T-helper 17 cell (primary cell): ENCODE results near the gene MORF4L2. TPM values are rescaled to one million over a fixed set of nuclear protein-coding genes. Genes with fewer than 3 reads are reported as not detected.
"Not testable (repeated sequence)": the region's sequence is repeated elsewhere in the genome, so short reads cannot be mapped to it uniquely, and the experiment has no call there.

ENCODE experiments used
- ATAC-seq: fragments of 150-1000 bp; cut with Tn5 transposase; 2 replicates; pipeline ENCODE4 v1.10.0; 2021; ENCODE audit warnings: mild to moderate bottlenecking, moderate library complexity
- DNase-seq, 3 donors: peaks; one replicate each; pipeline versions ENCODE4 v3.0.0 to v3.0.0-alpha.2; 2020 to 2021
- H3K9me3 ChIP-seq: one replicate; pipeline ENCODE4 v1.7.0; 2013; ENCODE audit warnings: low read length, mild to moderate bottlenecking; ENCODE audit not compliant: control insufficient read depth, poor library complexity, severe bottlenecking
- H3K27ac Mint-ChIP-seq: one replicate; pipeline ENCODE4 v1.8.0; 2022; ENCODE audit warnings: mild to moderate bottlenecking, moderate library complexity, mixed read lengths
- H3K27me3 Mint-ChIP-seq: one replicate; pipeline ENCODE4 v1.8.0; 2022; ENCODE audit warnings: mixed read lengths
- H3K36me3 Mint-ChIP-seq: one replicate; pipeline ENCODE4 v1.8.0; 2022; ENCODE audit warnings: low read depth, mixed read lengths
- H3K4me1 Mint-ChIP-seq: one replicate; pipeline ENCODE4 v1.8.0; 2022; ENCODE audit warnings: mild to moderate bottlenecking, mixed read lengths
- H3K4me3 Mint-ChIP-seq: one replicate; pipeline ENCODE4 v1.8.0; 2022; ENCODE audit warnings: mild to moderate bottlenecking, moderate library complexity, mixed read lengths
- total RNA-seq, 4 donors: library from RNA in 2 of 4; stranded (reverse) in 2 of 4; gene quantifications; one replicate each; pipeline ENCODE4 v1.2.3 and lab custom pipeline; 2022 to 2026

The MORF4L2 gene
- total RNA-seq, 2 donors from 2014 or later, result 176 to 192 TPM

GRCh38 chrX:103666202-103667107 is 20.0 kb downstream of the MORF4L2 start:
- H3K9me3 ChIP-seq, result no peaks in the 10 kb centered on the region
- Mint-ChIP-seq H3K4me1 (peaks cover 5% of the 10 kb centered on the region), H3K27me3 (peaks cover 7% of the 10 kb centered on the region), H3K27ac (no peak overlapping the region), H3K36me3 (no peaks in the 10 kb centered on the region), H3K4me3 (no peak overlapping the region)
- ATAC-seq, result no peak
- no peak for DNase-seq

- H3K27me3 Mint-ChIP-seq, result peaks cover 7% of the 10 kb centered on the region
- no peaks in the 10 kb centered on the region for H3K36me3 Mint-ChIP-seq
- H3K27ac Mint-ChIP-seq, result no peak overlapping the region
- H3K9me3 ChIP-seq, result no peaks in the 10 kb centered on the region
- ATAC-seq (no peak), DNase-seq (no peak)
- H3K4me1 Mint-ChIP-seq, result peaks cover 5% of the 10 kb centered on the region
- no peak overlapping the region for H3K4me3 Mint-ChIP-seq
Measured at GRCh38 chrX:103663981-103664762, 22.3 kb downstream of the MORF4L2 start.

- not testable (repeated sequence) for H3K27ac Mint-ChIP-seq, ATAC-seq, H3K36me3 Mint-ChIP-seq, H3K27me3 Mint-ChIP-seq, H3K4me3 Mint-ChIP-seq, H3K4me1 Mint-ChIP-seq, H3K9me3 ChIP-seq, DNase-seq
Measured at GRCh38 chrX:103659460-103659859, 27.0 kb downstream of the MORF4L2 start.

- Mint-ChIP-seq H3K27me3 (peaks cover 2% of the 10 kb centered on the region), H3K4me3 (no peak overlapping the region), H3K36me3 (no peaks in the 10 kb centered on the region), H3K27ac (no peak overlapping the region), H3K4me1 (peaks cover 2% of the 10 kb centered on the region)
- DNase-seq, result no peak
- H3K9me3 ChIP-seq, result no peaks in the 10 kb centered on the region
- ATAC-seq, result no peak
Measured at GRCh38 chrX:103658681-103659433, 27.6 kb downstream of the MORF4L2 start.

- not testable (repeated sequence) for H3K27me3 Mint-ChIP-seq, H3K4me3 Mint-ChIP-seq
Measured at GRCh38 chrX:103657066-103657465, 29.4 kb downstream of the MORF4L2 start.

GRCh38 chrX:103656617-103657016 is 29.9 kb downstream of the MORF4L2 start:
- no peak overlapping the region for H3K27ac Mint-ChIP-seq

More at GRCh38 chrX:103657066-103657465, 29.4 kb downstream of the MORF4L2 start:
- ATAC-seq, H3K36me3 Mint-ChIP-seq, DNase-seq, H3K9me3 ChIP-seq, H3K4me1 Mint-ChIP-seq, H3K27ac Mint-ChIP-seq: not testable (repeated sequence)

GRCh38 chrX:103655230-103656000 is 31.1 kb downstream of the MORF4L2 start:
- not testable (repeated sequence) for H3K27me3 Mint-ChIP-seq, ATAC-seq, H3K36me3 Mint-ChIP-seq, DNase-seq, H3K9me3 ChIP-seq, H3K4me3 Mint-ChIP-seq, H3K27ac Mint-ChIP-seq, H3K4me1 Mint-ChIP-seq

More at GRCh38 chrX:103656617-103657016, 29.9 kb downstream of the MORF4L2 start:
- DNase-seq (no peak), ATAC-seq (no peak)
- no peak overlapping the region for H3K4me3 Mint-ChIP-seq
- H3K9me3 ChIP-seq, result no peaks in the 10 kb centered on the region
- no peaks in the 10 kb centered on the region for H3K27me3 Mint-ChIP-seq
- H3K4me1 Mint-ChIP-seq, result no peaks in the 10 kb centered on the region
- H3K36me3 Mint-ChIP-seq, result no peaks in the 10 kb centered on the region

DNA sequence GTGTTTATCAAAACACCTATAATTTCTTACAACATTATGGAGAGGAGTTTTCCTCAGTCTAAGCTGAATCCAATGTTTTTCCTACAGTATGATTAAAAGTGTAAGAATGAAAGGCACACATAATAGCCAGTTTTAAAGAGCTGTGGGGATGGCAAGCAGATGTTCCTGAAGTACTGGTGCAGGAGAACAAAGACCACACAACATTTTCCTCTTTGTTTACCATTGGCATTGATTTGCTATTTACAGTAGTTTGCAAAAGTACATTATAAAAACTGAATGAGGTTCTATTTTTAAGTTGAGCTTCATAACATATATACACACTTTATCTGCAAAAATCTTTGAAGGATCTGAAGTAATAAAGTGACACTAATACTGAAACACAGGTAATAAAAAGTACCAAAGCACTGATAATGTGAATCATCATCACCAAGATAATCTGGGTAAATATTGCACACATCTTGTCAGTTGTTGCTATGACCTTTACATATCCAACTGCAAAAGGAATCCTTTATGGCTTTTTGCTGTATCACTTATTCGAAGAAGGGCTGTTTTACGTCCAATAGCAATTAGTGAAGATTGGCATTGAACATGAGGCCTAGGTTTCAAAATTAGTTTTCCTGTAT is 35.2 kb downstream of the MORF4L2 start:
- Mint-ChIP-seq H3K4me3 (no peak overlapping the region), H3K4me1 (no peaks in the 10 kb centered on the region), H3K27ac (no peak overlapping the region), H3K27me3 (no peaks in the 10 kb centered on the region), H3K36me3 (no peaks in the 10 kb centered on the region)
- DNase-seq (no peak), ATAC-seq (no peak)
- no peaks in the 10 kb centered on the region for H3K9me3 ChIP-seq

DNA sequence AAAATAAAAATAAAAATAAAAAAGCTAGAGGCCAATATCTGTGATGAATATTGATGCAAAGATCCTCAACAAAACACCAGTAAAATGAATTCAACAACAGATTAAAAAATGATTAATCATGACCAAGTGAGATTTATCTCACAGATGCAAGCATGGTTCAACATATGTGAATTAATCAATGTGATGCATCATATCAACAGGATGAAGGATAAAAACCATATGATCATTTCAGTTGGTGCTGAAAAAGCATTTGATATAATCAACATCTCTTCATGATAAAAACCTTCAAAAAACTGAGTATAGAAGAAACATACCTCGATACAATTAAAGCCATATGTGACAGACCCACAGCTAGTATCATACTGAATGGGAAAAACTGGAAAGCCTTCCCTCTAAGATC is 38.9 kb downstream of the MORF4L2 start:
- H3K27me3 Mint-ChIP-seq, result no peaks in the 10 kb centered on the region
- no peak for ATAC-seq
- DNase-seq, result no peak
- no peak overlapping the region for H3K4me3 Mint-ChIP-seq
- no peak overlapping the region for H3K27ac Mint-ChIP-seq
- no peaks in the 10 kb centered on the region for H3K9me3 ChIP-seq
- H3K36me3 Mint-ChIP-seq, result no peaks in the 10 kb centered on the region
- no peaks in the 10 kb centered on the region for H3K4me1 Mint-ChIP-seq

DNA sequence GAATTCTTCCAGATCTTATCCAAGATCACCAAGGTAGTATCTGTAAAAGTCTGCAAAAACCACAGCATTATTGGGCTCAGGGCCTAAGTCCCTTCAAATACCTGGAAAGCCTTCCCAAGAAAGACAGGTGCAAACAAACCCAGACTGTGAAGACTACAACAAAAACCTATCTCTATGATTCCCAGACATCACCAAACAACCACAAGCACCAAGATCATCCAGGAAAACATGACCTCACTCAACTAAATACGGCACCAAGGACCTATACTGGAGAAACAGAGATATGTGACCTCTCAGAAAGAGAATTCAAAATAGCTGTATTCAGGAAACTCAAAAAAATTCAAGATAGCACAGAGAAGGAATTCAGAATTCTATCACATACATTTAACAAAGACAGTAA is 42.4 kb downstream of the MORF4L2 start:
- Mint-ChIP-seq H3K36me3 (no peaks in the 10 kb centered on the region), H3K4me3 (no peak overlapping the region), H3K4me1 (no peaks in the 10 kb centered on the region), H3K27me3 (peaks cover 4% of the 10 kb centered on the region), H3K27ac (no peak overlapping the region)
- no peak for DNase-seq
- no peak for ATAC-seq
- H3K9me3 ChIP-seq, result no peaks in the 10 kb centered on the region

DNA sequence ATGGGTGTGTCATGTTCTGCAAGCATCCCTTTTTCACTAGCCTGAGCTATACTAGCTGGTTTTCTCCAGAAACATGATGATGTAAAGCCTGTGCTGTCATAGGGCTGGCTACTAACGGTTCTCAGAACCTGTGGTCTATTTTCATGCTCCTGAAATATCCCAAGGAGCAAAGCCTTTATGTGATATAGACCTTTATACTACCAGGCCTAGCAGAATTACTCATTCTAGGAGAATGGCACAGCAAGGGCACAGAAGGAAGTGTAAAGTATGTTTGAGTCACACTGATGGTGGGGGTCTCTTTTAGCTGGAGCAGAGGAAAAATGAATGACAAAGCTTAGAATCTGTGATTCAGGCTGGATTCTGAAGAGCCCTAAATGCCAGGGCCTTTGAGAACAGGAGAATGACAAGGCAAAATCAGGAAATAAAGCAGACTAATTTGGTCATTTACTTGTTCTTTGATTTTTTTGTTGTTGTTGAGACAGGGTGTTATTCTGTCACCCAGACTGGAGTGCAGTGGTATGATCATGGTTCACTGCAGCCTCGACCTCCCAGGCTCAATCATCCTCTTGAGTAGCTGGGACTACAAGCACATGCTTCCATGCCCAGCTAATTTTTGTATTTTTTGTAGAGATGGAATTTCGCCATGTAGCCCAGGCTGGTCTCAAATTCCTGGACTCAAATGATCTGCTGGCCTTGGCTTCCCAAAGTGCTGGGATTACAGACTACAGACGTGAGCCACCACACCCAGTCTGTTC is 45.9 kb downstream of the MORF4L2 start:
- no peak overlapping the region for H3K27ac Mint-ChIP-seq
- no peaks in the 10 kb centered on the region for H3K9me3 ChIP-seq
- DNase-seq (no peak), ATAC-seq (no peak)
- H3K4me1 Mint-ChIP-seq, result no peaks in the 10 kb centered on the region
- no peaks in the 10 kb centered on the region for H3K36me3 Mint-ChIP-seq
- H3K27me3 Mint-ChIP-seq, result peaks cover 4% of the 10 kb centered on the region
- H3K4me3 Mint-ChIP-seq, result no peak overlapping the region
